SK-N-SH (cell line): ENCODE data around the gene CLIP3.

Experiments used
- CTCF ChIP-seq: fragments of 200-600 bp; sonication (generic); IDR thresholded peaks from 2 replicates; pipeline ENCODE4 v1.6.1; 2017; ENCODE audit warnings: antibody characterized with exemption, mild to moderate bottlenecking, moderate library complexity
- GABPA ChIP-seq: IDR thresholded peaks from 2 replicates; pipeline ENCODE4 v1.4.0; 2012; ENCODE audit warnings: low read depth, mild to moderate bottlenecking

GRCh38 chr19:36013280-36014011, 19.2 kb downstream of the CLIP3 start:
- no peak for TF ChIP-seq CTCF
- no peak for TF ChIP-seq GABPA
